ENCODE data around the gene MGAT4C. TPM values are rescaled to one million over a fixed set of nuclear protein-coding genes. Genes with fewer than 3 reads are reported as not detected.
"Not testable (repeated sequence)": the region's sequence is repeated elsewhere in the genome, so short reads cannot be mapped to it uniquely, and the experiment has no call there.

MGAT4C gene
- total RNA-seq, 3 donors from 2014 or later, result 0.17 to 0.73 (median 0.35) TPM

DNA sequence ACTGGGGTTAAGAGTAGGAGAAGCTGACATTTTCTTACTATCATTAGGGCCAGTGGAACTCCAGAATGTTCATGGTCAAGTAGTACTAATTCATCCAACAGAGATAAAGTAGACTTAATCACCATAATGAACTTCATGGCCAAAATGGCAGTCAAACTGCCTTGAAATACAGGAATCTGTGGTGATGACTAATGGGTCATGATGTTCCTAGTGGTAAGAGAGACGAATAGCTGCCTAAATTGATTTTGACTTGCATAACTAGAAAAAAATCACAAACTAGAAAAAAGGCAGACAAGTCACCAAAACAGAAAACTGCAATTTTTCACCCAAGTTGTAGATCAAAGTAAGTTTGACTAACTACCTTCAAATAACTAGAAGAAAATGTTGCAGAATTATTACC, 138.5 kb downstream of the MGAT4C start:
- H3K4me1 ChIP-seq (ENCODE audit: low read depth), result no peaks in the 10 kb centered on the region
- H3K36me3 ChIP-seq (ENCODE audit: low read depth), result no peaks in the 10 kb centered on the region
- TF ChIP-seq, protein P1, sequence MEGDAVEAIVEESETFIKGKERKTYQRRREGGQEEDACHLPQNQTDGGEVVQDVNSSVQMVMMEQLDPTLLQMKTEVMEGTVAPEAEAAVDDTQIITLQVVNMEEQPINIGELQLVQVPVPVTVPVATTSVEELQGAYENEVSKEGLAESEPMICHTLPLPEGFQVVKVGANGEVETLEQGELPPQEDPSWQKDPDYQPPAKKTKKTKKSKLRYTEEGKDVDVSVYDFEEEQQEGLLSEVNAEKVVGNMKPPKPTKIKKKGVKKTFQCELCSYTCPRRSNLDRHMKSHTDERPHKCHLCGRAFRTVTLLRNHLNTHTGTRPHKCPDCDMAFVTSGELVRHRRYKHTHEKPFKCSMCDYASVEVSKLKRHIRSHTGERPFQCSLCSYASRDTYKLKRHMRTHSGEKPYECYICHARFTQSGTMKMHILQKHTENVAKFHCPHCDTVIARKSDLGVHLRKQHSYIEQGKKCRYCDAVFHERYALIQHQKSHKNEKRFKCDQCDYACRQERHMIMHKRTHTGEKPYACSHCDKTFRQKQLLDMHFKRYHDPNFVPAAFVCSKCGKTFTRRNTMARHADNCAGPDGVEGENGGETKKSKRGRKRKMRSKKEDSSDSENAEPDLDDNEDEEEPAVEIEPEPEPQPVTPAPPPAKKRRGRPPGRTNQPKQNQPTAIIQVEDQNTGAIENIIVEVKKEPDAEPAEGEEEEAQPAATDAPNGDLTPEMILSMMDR (IDR thresholded peaks at IDR 0.05), result no peak
- H3K4me3 ChIP-seq, result no peak overlapping the region
- ATAC-seq (no peak), DNase-seq (no peak)
- no peaks in the 10 kb centered on the region for H3K9me3 ChIP-seq
- intact Hi-C loops (cut with DNase I, micrococcal nuclease), result no loop called here

DNA sequence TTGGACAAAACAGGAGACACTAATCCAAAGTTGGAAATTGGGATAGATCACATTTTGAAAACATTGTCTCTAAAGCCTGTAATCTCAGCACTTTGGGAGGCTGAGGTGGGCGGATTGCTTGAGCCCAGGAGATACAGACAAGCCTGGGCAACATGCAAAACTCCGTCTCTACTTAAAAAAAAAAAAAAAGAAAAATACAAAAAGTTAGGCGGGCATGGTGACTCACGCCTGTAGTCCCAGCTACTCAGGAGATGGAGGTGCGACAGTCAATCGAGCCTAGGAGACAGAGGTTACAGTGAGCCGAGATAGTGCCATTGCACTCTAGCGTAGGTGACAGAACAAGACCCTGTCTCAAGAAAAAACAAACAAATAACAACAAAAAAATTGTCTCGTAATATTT, 152.1 kb downstream of the MGAT4C start:
- TF ChIP-seq, protein P1 (IDR thresholded peaks at IDR 0.05), result no peak
- DNase-seq (no peak), ATAC-seq (no peak)
- Histone ChIP-seq H3K9me3 (no peaks in the 10 kb centered on the region), H3K4me1 (ENCODE audit: low read depth) (no peaks in the 10 kb centered on the region), H3K36me3 (ENCODE audit: low read depth) (no peaks in the 10 kb centered on the region), H3K4me3 (no peak overlapping the region)
- intact Hi-C loops (cut with DNase I, micrococcal nuclease), result no loop called here

DNA sequence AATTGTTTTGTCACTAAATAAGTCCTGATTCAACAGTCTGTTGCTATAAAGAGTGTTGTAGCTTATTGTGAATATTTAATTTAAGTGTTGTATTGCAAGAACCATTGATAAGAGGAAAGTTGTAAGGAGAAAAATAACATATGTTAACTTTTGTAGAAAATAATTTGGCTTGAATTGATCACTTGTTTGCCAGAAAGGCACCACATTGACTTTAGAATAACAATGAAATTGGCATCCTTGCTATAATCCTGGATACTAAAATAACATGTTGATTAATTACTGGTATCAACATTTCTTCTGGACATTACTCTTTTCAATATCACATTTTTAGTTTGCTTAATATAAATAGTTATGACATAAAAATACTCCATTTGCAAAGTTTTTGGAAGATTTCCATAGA, 159.0 kb downstream of the MGAT4C start:
- H3K4me1 ChIP-seq (ENCODE audit: low read depth), result no peaks in the 10 kb centered on the region
- no peak for ATAC-seq
- no peak overlapping the region for H3K4me3 ChIP-seq
- no peaks in the 10 kb centered on the region for H3K36me3 ChIP-seq (ENCODE audit: low read depth)
- intact Hi-C loops (cut with DNase I, micrococcal nuclease), result no loop called here
- no peak for DNase-seq
- TF ChIP-seq, protein P1 (IDR thresholded peaks at IDR 0.05), result no peak
- no peaks in the 10 kb centered on the region for H3K9me3 ChIP-seq

DNA sequence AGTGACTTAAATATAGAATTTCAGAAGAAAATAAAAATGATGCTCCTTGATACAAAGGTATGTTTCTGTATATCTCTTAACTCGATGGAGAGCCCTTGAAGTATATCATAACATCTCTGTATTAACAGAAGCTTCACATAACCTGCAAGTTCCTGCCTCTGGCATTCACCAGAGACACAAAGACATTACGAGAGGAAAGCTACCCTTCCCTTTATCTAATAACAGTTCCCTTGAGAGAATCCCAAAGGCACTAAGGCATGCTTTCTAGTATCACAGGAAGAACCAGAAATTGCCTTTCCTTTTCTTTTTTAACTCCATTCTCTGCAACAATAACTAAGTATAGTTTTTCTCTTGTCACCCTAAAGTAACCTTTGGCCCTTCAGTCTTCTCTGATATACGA, 164.5 kb downstream of the MGAT4C start:
- no peaks in the 10 kb centered on the region for H3K4me1 ChIP-seq (ENCODE audit: low read depth)
- H3K9me3 ChIP-seq, result no peaks in the 10 kb centered on the region
- intact Hi-C loops (cut with DNase I, micrococcal nuclease), result no loop called here
- no peaks in the 10 kb centered on the region for H3K36me3 ChIP-seq (ENCODE audit: low read depth)
- H3K4me3 ChIP-seq, result no peak overlapping the region
- ATAC-seq, result no peak
- DNase-seq, result no peak
- TF ChIP-seq, protein P1 (IDR thresholded peaks at IDR 0.05), result no peak

DNA sequence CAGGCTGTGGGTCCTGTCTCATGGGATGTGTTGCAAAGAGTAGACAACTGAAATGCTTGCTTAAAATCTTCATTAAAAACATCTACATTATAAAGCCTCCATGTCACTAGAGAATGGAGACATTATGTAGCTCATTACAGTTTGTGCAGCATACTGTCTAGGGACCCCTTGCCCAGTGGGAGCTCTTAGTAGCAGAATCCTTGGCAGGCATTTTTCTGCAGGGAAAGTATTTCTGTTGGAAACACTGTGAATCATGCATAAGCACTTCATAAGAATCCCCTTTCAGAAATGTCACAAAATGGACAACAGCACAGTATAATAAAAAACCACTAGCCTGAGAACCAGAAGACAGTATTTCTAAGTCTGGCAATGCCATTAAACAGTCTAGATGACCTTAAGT, 174.3 kb downstream of the MGAT4C start:
- Histone ChIP-seq H3K36me3 (ENCODE audit: low read depth) (no peaks in the 10 kb centered on the region), H3K9me3 (no peaks in the 10 kb centered on the region), H3K4me3 (no peak overlapping the region), H3K4me1 (ENCODE audit: low read depth) (no peaks in the 10 kb centered on the region)
- TF ChIP-seq, protein P1 (IDR thresholded peaks at IDR 0.05), result no peak
- ATAC-seq (no peak), DNase-seq (no peak)
- intact Hi-C loops (cut with DNase I, micrococcal nuclease), result no loop called here

- ATAC-seq; H3K36me3 ChIP-seq (ENCODE audit: low read depth); H3K4me1 ChIP-seq (ENCODE audit: low read depth); H3K9me3 ChIP-seq; DNase-seq; H3K4me3 ChIP-seq; intact Hi-C loops (cut with DNase I, micrococcal nuclease): not testable (repeated sequence)
Observed at GRCh38 chr12:86059052-86059451, 197.1 kb downstream of the MGAT4C start.
